GM21619 (cell line): ENCODE data around the gene FOXK1.

Source experiments
- ATAC-seq: cut with Tn5 transposase; IDR thresholded peaks from one replicate; pipeline ENCODE4 v1.9.1; 2021; ENCODE audit not compliant: unreplicated experiment

FOXK1 gene

DNA sequence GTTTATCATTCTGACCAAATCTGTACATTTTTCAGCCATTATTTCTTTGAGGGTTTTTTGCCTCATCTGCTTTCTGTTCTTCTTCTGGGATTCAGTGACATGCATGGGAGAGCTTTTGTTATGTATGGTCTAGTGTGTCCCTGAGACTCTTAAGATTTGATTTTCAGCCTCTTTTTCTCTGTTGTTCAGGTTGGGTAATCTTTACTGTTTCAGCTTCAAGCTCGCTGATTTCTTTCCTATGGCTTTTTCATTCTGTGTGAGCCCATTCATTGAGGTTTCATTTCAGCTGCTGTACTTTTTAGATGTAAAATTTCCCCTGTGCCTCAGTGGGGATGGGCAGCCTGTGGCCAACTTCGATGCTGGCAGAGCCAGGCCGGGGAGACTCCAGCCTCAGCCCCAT, 38.1 kb downstream of the FOXK1 start:
- ATAC-seq, result no peak

DNA sequence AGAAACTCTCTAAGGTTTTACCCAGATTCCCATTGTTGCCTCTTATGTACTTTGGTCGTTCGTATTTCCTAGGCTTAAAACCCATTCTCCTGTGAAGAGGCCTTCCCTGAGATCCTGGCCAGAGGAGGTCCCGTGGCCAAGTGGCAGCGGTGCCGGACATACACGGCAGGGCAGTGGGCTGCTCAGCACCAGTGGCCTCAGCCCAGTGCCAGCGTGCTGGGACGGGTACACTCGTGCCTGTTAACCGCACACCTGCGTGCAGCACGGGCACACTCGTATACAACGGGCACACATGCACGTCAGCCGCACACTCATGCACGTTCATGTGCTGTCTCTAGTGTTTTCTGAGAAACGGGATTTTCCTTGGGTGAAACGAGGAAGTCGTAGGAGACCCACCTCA, 40.2 kb downstream of the FOXK1 start:
- no peak for ATAC-seq

DNA sequence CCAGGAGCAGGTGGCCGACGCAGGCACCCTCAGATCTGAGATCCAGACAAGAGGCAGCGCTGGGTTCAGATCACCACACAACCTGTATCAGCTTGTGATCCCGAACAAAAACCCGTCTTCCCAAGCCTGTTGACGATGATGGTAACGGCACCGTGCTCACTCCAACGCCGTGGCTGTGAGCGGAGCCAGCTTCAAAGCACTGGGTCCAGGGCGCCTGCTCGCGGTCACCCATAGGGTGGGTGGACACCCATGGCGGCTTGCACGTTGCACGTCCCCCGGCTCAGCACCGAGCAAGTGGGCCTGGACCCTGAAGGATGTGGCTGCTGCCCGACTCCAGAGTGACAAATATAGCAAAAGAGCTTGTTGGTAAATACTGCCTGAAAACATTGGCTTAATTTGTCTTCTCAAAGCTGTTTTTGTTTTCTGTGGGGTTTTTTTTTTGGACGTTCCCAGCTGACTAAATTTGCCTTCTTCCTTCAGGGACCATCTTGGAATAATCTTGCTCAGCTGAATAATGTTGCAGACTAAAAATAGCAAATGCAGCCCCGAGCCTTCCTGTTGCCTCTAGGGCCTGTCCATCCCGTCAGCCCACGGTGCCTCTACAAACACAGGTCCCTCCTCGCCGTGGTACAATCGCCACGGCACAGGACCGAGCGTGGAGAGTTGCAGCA, 41.0 kb downstream of the FOXK1 start:
- ATAC-seq, result no peak

DNA sequence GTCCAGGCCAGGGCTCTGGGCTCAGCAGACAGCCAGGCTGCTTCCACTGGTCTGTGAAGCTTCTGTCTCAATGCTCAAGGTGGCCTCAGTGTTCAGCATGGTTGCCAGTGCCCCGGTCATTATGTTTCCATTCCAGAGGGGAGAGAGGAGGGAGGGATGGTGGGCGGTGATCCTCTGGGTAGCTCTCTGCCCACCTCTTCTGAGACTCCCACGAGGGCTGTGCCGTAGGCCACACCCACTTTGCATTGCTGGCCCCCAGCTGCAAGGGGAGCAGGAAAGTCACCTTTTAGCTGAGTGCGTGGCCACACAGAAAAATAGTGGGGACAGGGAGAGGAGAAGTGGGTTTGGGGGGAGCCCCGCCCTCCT, 42.5 kb downstream of the FOXK1 start:
- peak; percentile 27 for ATAC-seq

DNA sequence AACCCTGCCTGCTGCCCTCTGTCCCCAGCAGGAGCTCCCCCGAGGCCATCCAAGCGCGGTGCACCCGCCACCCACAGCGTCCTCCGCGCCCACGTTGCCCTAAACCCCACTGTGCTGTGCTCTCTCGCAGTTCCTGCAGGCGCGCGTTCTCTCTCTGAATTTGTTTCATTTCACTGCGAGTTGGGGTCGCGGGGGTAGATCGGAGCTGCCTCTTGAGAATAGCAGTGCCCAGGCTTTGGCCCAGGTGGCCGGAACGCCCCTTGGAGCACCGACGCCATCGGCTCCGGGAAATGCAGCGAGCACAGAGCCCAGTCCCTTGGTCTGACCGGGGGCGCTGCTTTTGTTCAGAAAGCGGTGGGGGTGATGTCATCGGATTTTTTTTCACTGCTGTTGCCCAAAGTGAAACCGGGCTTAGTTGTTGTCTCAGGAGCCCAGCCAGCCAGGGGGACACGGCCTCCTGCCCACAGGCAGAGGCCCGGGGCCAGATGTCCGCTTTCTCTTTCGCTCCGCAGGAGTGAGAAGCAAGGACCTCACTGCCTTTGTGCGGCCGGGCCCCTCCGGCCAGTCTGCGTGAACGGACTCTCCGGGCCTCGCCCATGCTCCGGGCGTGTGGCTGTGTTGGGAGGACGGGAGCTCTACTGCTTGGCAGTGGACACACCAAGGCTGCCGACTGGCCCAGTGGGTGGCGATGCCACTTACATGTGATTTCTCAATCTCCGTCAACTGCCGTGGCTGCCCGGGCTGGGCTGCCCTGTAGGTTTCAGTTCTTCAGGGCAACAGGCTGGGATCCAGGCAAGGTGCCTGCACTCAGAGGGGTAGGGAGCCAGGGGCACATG, 43.1 kb downstream of the FOXK1 start:
- peak; percentile 81 for ATAC-seq

DNA sequence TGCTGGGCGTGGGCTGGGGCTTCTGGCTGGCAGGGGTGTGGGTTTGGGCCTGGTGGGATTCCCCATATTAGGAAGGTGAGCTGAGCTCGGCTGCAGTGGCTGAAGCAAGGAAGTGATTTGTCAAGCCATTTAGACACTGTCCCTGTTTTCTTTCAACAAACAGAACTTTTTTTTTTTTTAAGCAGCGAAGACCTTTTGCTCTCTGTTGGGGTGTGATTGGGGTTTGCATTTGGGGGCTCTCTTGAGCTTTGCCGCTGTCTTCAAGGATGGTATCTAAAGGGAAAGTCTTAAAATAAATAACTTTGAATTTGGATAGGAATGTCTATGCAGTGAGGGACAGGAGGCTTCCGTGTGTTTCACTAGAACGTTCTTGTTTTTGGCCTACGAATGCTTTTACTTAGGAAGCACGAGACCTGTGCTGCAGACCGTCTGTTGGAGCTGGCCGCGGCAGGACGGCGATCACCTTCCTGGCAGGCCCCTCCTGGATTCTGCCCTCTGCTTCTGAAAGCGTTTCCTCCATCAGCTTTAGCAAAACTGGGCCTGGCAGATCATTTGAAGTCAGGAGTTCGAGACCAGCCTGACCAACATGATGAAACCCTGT, 43.9 kb downstream of the FOXK1 start:
- no peak for ATAC-seq

DNA sequence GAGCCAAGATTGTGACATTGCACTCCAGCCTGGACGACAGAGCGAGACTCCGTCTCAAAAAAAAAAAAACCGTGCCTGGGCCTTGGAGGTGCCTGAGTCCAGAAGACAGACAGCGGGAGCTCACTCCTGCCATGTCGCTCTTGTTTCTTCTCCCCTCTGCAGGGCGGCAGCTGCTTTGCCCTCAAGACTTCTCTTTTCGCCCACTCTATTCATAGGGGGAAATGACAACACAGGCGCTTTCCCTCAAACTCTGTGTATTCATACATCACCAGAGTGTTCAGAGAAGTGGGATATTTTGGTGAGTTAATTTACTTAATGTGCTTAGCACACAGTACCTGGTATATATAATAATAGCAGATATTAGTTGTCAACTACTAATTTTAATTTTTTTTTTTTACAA, 44.5 kb downstream of the FOXK1 start:
- ATAC-seq, result no peak

DNA sequence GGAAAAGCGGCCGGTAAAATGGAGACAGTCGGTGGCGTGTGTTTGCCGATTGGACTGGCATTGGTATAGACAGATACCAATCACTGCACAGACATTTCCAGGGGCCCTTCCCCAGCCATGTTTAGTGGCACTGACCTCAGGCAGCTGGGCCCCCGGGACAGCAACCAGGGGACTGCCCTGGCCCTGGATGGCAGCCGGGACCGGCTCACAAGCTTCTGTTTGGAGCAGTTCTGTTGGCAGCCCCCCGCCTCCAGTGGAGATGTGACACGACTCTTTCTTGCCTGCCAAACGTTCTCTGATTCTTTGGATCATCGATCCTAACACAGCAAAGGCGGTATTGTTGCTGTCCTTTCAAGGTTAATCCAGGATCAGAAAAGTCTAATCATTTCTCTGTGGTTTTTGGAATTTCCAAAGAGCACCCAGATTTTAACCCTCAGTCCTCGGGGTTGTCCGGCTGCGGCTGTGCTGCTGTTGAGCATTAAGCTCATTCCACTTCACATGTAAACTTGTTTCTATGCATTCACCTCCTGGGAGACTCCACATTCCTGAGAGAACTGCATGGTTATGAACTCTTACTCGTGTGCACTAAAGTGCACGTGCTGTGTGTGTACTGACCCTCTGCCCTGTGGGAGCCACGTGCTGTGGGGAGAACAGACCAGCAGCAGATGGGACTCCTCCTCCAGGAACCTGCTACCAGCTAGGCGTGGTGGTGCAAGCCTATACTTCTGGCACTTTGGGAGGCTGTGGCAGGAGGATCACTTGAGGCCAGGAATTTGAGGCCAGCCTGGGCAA, 46.0 kb downstream of the FOXK1 start:
- no peak for ATAC-seq

DNA sequence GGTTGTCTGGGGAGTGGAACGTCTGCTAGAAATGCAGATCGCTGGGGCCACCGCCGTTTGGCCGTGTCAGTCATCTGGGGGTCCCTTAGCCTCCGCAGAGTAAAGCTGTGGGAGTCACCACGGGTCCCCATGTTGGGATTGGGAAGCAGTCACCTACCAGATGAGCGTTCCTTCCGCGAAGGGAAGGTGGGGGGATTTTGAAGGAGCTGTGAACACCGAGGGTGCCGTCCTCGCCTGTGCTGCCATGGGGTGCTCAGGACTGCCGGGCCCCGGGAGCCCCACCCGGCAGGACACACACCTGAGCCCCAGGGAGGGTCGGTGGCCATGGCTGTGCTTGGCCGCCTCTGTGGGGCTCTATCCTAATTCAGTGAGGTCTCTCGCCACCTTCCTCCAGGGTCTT, 47.2 kb downstream of the FOXK1 start:
- ATAC-seq, result no peak

DNA sequence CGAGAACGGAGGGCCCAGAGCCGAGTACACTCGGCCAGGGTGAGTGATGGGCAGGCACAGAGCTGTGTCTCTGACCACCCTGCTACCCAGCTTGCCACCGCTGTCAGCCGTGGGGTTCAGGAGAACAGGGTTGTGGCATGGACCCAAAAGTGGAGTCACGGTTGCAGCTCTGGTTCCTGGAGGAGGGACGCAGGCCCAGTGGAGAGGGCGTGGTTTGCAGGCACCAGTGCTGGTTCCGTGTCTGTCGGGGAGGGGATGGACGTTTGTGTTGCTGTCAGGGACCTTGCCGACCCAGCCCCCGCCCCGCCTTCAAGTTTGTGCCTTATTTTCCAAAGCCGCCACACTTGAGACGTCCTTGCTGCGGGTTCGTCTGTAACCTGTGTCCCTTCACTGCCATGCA, 48.2 kb downstream of the FOXK1 start:
- no peak for ATAC-seq

DNA sequence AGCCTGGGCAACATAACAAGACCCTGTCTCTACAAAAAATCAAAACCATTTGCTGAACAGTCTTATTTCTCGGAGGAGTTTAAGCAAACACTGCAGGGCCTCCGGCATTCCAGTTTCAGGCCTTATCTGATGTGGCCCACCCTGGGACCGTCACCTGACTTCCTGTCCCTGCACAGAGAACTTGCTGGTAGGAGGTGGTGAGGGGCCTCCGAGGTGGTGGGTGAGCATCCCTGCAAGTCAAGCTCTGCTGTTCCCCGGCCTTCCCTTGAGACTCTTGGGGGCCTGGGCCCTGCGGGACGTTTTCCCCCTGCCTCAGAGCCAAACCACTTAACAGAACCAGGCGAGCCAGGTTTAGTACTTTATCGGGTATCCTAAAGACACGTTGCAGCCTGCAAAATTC, 48.9 kb downstream of the FOXK1 start:
- ATAC-seq, result no peak

DNA sequence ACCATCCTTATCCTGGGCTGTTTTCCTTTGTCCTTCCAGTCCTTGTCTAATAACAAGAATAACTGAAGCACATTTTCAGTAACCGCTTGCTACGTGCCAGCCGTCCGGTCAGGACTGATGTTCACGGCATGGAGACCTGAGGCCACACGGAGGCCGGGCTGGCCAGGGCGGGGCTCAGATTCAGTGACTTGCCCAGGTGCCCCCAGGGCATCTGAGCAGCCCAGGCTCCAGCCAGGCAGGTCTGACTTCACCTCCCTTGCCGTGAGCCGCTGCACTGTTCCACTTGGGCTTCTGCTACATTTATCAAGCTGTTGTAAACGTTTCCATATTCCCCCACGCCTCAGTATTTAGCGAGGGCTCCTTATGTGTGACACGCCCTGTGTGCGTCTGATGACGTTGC, 49.7 kb downstream of the FOXK1 start:
- no peak for ATAC-seq

DNA sequence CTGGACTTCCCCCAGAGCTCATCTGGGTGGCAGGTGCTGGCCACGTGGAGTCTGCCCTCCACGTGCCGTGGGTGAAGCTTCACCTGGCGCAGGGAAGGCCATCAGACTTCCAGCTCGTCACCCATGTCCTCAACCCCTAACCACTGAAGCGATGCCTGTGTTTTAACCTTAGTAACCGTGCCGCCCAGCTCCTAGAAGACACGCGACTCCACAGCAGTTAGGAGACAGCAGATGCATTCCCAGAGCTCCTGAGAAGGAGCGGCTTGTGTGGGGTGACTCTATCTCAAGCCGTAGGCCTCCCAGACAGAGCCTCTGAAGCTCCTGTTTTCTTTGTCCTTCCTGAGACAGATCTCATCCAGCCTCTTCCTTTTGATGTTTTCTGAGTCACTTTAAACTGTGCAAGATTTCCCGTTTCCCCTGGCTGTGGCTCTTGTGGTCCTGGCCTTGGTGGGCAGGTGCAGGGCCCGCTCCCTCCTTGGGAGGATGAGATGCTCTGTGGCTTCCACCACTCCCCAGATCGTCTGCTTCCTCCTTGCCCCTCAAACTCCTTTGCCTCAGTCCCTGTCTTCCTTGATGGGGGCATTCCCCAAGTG, 51.9 kb downstream of the FOXK1 start:
- no peak for ATAC-seq

DNA sequence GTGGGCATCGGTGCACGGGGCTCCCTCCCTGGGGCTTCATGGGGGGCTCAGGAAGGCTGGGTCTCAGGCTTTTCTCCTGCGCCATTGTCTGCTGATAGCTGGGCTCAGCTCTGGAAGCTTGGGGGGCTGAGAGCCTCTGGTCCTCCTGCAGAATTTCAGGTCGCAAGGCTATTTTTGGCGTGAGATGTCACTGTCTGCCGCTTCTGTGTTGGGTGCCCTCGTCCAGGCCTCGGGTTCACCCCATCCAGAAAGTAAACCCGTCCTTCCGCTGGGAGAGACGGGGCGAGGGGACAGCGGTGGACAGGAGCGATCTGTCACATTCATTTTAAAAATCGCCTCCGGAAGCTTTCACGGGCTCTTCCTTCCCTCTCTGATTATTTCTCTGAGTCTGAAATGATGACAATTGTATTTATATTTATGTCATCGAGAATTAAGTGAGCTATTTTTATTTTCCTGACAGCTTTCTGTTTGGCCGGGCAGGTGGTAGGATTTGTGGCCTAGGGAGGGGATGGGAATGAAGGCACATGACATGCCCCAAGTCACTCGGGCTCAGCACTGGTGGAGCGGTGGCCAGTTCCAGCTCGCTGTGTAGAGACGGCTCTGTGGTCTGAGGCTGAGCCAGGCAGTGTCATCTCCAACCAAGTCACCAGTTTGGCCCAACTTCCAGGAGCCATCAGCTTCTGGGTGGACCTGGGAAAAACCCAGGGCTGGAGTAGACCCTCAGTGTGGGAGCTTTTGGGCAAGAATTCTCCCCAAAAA, 52.7 kb downstream of the FOXK1 start:
- no peak for ATAC-seq

DNA sequence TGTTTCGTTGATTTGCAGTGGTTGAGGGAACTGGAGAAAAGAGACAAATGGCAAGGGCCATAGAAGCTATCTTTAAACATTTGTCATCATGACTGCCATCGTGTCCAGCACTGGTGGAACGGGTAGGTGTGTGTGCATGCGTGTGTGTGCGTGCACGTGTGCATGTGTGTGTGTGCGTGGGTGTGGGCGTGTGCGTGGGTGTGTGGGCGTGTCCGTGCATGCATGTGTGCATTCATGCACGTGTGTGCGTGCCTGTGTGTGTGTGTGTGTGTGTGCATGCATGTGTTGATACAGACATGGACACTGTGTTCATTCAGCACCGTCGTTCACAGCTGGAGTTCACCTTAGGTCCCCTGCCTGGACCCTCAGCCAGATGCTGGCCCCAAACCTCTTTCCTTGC, 55.2 kb downstream of the FOXK1 start:
- ATAC-seq, result no peak

DNA sequence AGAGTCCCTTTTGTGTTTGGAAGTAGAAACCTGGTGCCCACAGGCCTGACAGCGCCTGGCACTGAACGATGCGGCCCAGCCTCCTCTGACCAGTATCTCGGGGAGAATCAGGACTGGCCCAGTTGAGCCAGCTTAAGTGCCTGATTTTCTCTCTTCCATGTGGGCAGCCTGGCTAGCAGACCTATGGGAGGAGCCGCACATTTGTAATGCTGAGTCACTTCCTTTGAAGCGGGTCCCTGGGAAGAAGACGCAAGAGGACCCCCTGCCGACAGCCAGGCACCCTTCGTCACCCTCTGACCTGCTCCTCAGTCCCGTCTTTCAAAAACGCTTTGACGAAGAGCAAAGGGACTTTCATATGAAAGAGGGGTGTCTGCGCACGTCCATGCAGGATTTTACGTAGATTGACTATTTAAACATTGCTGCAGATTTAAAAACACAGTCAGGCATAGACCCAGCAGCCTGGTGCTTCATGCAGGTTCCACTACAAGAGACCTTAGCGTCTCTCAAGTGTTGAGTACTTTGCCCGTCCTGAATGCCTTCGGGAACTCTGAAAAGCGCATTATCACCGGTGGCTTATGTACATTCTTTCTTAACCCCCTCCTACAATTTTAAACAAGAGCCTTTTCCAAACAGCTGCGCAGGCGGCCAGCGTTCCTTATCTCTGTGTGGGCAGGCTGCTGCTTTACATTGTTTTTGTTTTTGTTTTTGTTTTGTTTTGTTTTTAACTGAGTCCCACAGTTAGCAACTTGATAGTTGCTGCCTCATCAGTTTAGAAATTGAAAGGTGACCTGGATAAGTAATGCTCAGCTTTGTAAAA, 56.8 kb downstream of the FOXK1 start:
- no peak for ATAC-seq

DNA sequence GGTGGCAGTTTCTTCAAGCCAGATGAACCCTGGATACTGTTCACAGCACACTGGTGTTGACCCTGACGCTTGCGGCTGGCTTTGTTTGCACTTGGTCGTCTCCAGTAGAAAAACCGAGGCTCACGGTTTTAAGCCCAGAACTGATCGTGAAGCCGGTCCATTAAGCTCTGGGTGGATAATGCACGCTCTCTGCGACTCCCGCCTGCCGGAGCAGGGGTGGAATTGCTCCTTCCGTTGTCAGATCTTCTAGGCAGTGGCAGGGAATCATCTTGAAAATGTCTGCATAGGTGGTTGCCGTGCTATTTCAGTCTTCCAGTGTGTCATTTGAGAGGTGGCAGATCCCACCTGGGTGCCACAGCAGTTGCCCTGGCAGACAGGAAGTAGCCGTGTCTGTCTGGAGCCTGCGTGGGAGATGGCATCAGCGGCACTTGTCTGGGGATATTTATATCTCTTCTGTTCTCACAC, 57.5 kb downstream of the FOXK1 start:
- no peak for ATAC-seq

DNA sequence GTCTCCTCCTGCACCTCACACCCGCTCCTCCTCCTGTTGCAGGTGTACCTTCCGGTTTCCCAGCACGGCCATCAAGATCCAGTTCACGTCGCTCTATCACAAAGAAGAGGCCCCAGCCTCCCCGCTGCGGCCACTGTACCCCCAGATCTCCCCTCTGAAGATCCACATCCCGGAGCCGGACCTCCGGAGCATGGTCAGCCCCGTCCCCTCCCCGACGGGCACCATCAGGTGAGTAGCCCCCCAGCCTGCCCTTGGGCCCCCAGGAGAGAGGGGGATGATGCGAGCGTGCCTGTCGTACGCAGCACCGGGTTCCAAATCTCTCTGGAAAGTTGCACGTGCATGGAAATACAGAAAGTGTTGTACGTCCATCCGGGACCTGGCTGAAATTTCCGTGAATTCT, 58.7 kb downstream of the FOXK1 start:
- ATAC-seq, result no peak

DNA sequence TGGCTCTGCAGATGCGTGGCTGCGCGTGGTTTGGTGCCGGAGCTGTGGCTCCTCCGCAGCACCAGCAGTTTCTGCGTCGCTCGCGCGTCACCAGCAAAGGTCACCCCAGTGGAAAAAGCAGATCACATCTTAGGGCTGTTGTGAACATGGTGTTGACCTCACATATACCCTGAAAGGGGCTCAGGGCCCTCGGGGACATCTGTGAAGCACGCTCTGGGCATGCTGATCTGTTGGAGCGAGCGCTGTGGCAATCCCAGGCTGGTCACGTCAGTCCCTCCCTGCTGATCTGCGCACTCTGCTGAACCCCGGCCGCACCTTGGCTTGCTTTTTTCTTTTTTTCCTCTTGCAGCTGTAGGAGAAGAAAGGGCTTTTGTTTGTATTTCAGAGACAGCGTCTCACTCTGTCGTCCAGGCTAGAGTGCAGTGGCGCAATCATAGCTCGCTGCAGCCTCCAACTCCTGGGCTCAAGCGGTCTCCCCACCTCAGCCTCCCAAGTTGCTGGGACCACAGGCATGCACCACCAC, 60.0 kb downstream of the FOXK1 start:
- ATAC-seq, result no peak
